GM21367 (cell line): ENCODE data around the gene PTPRE.

ENCODE experiments used
- ATAC-seq: cut with Tn5 transposase; IDR thresholded peaks from one replicate; pipeline ENCODE4 v1.9.1; 2021; ENCODE audit not compliant: unreplicated experiment

PTPRE gene

DNA sequence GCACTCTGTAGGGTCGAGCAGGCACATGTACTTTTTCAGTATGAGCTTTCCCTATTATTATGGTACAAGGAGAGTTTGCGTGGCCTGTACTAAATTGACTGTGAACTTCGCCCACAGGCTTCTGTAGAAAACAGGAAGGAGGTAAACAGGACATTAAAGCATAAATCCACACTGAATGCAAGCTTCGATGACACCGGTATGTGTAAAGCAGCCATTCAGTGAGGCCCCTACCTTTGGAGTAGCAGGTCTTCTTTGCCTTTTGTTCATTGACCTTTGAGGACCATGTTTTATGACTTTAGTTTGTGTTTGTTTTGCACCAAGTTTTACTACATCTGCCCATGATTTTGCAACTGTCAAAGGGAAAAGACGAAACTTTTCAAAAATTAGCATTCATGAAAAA lies 204.8 kb downstream of the PTPRE start:
- no peak for ATAC-seq

DNA sequence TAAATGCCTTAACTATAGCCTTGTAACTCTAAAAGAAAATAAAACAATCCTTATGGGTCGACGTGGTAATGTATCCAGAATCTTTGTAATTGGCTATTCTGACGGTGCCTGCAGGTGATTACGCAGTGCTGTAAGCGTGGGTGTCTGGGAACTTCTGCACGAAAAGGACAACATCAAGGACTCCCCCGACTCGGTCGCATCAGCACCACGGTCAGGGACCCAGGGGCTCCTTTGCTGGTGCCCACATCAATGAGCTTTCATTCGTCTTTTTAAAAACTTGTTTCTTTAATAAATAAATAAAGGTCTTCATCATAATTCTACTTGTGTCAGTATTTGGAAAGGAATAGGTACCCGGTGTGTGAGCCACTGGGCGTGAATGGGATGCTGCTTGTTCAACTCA lies 206.1 kb downstream of the PTPRE start:
- no peak for ATAC-seq

DNA sequence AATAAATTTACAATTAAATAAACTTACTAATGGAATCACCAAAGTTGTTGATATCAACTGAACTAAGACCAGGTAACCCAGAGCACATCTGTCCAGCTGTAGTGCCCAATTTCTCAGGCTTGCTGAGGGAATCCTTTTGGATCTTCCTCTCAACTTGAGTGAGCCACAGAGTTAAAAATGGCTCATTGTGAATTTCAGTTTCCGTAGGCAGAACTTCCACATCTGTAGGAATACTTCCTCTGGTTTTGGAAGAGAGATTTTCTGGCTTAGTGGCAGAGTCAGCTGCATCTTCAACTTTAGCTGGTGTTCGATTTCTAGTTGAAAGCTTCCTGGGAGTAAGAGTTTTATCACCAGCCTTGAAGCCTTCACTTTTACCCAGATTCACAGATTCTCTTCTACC lies 208.0 kb downstream of the PTPRE start:
- ATAC-seq = no peak

DNA sequence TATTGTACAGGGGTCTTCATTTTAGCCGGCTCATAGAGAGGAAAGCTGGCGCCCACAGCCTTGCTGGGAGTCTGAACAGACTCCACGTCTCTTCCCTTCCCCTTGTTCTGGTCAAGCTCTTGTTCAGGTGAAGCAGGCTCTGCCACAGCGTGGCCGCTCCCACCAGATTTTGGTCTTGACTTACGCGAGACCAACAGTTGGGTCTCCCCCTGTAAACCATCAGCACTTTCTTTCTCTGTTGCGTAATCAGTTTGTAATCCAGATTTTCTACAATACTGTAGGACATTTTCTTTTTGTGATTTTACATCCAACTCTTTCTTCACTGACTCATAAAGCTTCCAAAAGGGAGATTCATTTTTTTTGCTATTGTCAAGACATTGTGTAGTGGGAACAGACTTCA lies 208.5 kb downstream of the PTPRE start:
- ATAC-seq = no peak

DNA sequence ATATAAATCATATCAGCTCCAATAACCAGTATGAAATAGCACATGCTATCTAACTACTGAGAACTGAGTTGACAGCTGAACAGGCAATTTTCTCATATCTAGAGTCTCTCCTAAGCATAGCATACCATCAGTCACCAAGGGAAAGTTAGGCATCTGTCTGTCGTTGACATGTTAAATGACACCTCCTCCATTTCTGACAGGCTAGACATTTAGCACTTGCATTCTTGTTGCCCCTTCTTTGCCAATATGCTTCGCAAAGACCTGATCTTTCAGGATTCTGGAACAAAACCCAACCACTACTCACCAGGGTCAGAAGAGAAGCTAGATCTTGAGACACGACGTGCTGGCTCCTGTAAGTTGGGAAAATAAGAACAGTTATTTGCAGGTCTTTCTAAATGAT lies 209.3 kb downstream of the PTPRE start:
- ATAC-seq = no peak

DNA sequence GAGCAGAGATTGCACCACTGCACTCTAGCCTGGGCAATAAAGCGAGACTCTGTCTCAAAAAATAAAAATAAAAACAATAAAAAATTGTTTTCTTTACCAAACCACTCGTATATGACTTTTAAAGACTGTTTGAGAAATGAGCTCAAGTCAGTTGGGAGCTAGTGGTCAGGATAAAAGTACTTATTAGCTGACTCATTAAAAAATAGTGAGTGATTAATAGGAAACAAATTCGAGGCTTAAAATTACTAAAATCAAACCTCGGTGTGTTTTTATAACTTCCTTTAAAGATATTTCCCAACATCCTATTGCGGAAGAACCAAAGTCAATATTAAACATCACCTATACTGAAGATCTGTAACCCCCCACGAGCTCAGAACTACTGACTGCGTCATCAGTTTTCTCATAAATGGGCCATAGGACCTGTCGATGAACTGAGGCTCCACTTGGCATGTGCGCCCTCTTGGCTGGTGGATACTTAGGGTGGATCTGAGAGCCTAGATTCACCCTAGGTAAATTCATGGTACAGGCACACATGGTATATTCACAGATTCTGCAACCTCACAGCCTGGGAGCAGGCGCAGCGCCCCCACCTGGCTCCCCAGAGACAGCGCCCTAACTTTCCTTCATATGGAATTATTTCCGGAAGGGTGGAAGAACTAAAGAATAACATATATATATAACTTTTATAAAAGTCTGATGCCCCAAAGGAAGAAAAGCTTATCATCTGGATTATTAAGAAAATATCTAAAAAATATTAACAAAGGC lies 210.1 kb downstream of the PTPRE start:
- no peak for ATAC-seq

DNA sequence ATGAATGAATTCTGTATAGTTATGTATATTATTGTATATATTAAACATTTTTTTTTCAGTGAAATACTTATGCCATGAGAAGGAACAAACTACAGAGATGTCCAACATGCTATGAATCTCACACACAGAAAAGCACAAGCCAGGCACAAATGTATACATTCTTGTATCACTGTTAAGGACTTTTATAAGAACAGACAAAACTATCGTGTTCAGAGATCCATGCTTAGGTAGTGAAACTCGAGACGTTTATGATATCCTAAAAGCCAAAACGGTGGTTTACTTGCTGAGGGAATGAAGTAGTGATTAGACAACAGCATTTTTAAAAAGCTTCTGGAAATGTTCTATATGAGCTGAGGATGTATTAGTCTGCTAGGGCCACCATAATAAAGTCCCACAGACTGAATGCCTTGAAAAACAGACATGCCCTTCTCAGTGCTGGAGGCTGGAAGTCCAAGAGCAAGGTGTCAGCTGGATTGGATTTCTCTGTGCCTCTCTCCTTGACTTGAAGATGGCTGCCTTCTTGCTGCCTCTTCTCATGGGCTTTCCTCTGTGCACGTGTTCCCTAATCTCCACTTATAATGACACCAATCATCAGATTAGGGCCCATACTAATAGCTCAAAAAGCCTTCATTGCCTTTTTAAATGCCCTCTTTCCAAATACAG lies 215.0 kb downstream of the PTPRE start:
- ATAC-seq = no peak

DNA sequence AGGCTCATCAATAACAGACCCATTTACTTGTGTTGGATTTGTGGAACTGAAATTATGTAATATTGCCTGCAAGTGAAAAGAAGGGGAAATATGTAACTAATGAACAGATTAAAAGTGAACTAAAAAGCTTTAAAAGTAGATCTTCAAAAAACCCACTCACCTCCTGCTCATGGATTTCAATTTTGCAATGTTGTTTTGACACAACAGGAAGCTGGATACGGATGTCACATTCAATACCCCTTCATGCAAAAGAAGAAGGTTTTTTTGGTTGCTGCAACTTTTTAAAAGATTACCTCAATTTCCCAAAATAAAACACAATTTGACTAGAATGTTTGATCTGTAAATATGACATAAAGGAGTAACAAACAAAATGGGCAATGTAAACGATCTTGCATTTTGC lies 216.0 kb downstream of the PTPRE start:
- ATAC-seq = no peak

GRCh38 chr10:128123846-128124245 lies 216.9 kb downstream of the PTPRE start:
- ATAC-seq = no peak

DNA sequence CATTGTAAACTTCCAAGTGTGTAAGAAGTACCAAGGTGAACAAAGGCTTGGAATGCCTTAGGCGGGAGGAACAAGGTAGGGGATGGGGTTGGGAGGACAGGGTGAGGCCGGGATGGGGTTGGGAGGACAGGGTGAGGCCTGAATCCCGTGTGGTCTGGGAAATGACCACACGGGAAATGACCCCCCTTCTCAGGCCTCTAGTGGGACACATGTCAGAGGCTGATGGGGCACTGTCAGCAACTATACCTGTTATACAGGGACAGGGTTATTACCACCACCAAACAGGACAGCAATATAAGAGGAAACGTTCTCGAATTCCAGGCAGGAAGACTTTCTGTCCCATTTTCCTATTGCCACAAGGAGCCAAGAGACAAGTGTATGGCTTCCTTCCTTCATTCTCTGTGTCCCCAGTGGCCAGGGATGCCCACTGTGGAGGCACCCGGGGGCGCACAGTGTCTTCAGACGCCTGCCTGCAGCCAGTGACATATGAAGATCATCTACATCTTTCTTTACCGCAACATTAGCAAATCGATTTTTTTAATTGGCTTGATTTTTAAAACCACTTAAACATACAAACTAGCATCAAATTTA lies 218.0 kb downstream of the PTPRE start:
- ATAC-seq = no peak

GRCh38 chr10:128125416-128125943 lies 218.6 kb downstream of the PTPRE start:
- no peak for ATAC-seq

GRCh38 chr10:128125944-128126764 lies 219.3 kb downstream of the PTPRE start, which contains the start of gene MKI67:
TSS of gene MKI67 (minus strand) at chr10:128126423. CDS start at chr10:128125667, 756 bp downstream.
- ATAC-seq = peak; percentile 82

- no peak for ATAC-seq
These were observed 221.7 kb downstream of the PTPRE start for GRCh38 chr10:128128582-128128981.

- ATAC-seq = no peak
These were observed 223.1 kb downstream of the PTPRE start for GRCh38 chr10:128130051-128130450.
